ENCODE results near the gene CHRNB2. TPM values are rescaled to one million over a fixed set of nuclear protein-coding genes. Genes with fewer than 3 reads are reported as not detected.

CHRNB2 gene
- total and polyA plus RNA-seq, 9 of the 15 experiments (the other 6 are each of a cell fraction or from before 2014, with no cell fraction given): 0.01 TPM; not detected in 8

DNA sequence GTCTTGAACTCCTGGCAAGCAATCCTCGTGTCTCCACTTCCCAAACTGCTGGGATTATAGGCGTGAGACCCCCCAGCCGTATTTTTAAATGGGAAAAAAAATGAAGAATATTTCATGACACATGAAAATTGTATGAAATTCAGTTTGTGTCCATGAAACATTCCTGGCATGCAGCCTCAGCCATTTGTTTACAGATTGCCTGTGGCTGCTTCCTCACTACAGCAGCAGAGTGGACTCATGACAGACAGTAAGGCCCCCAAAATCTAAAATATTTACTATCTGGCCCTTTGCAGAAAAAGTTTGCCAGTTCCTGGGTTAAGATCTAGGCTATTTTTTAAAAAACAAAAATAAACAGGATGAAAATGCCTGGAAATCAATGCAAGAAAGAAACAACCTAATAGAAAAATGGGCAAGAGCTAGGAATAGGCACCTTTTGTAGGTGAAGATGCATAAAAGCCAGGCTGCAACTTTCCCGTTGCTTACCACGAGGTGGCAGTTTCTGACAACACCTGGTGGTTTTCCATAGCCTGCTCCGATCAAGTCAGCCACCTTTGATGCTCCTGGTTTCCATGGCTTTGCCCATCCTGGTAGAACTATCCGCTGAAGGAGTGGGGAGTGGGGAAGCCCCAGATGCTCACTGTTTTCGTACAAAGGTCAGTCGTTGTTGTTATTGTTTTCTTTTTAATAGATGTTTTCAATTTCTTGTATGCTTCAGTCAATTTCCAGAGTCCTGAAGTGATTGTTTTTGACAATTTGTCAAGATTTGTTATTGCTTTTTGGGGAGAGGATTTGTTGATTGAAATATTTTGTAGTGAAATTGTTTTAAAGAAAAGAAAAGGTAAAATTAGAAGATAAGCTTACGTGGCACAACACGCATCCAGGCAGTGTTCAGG, 33.4 kb upstream of the CHRNB2 start (continued):
- TF ChIP-seq, protein P1, sequence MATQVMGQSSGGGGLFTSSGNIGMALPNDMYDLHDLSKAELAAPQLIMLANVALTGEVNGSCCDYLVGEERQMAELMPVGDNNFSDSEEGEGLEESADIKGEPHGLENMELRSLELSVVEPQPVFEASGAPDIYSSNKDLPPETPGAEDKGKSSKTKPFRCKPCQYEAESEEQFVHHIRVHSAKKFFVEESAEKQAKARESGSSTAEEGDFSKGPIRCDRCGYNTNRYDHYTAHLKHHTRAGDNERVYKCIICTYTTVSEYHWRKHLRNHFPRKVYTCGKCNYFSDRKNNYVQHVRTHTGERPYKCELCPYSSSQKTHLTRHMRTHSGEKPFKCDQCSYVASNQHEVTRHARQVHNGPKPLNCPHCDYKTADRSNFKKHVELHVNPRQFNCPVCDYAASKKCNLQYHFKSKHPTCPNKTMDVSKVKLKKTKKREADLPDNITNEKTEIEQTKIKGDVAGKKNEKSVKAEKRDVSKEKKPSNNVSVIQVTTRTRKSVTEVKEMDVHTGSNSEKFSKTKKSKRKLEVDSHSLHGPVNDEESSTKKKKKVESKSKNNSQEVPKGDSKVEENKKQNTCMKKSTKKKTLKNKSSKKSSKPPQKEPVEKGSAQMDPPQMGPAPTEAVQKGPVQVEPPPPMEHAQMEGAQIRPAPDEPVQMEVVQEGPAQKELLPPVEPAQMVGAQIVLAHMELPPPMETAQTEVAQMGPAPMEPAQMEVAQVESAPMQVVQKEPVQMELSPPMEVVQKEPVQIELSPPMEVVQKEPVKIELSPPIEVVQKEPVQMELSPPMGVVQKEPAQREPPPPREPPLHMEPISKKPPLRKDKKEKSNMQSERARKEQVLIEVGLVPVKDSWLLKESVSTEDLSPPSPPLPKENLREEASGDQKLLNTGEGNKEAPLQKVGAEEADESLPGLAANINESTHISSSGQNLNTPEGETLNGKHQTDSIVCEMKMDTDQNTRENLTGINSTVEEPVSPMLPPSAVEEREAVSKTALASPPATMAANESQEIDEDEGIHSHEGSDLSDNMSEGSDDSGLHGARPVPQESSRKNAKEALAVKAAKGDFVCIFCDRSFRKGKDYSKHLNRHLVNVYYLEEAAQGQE (IDR thresholded peaks at IDR 0.05; ENCODE audit: borderline replicate concordance): peak; percentile 63; the same call in 1 of the 2 replicates
- TF ChIP-seq, protein P1 (CRISPR knock-in tag; IDR thresholded peaks at IDR 0.05; ENCODE audit: low read depth): no peak
- TF ChIP-seq, protein P2, sequence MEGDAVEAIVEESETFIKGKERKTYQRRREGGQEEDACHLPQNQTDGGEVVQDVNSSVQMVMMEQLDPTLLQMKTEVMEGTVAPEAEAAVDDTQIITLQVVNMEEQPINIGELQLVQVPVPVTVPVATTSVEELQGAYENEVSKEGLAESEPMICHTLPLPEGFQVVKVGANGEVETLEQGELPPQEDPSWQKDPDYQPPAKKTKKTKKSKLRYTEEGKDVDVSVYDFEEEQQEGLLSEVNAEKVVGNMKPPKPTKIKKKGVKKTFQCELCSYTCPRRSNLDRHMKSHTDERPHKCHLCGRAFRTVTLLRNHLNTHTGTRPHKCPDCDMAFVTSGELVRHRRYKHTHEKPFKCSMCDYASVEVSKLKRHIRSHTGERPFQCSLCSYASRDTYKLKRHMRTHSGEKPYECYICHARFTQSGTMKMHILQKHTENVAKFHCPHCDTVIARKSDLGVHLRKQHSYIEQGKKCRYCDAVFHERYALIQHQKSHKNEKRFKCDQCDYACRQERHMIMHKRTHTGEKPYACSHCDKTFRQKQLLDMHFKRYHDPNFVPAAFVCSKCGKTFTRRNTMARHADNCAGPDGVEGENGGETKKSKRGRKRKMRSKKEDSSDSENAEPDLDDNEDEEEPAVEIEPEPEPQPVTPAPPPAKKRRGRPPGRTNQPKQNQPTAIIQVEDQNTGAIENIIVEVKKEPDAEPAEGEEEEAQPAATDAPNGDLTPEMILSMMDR (IDR thresholded peaks at IDR 0.05 in 2 of 3, conservative IDR thresholded peaks at IDR 0.05 in 1 of 3; ENCODE audit: insufficient read depth in 2 of 3, low read depth in 1 of 3, low read length in 3 of 3): peak; percentile 69 to 78 (median 72)
